NCI-H524 (cell line): ENCODE data around the gene ITCH.
"Not testable (repeated sequence)": the region's sequence is repeated elsewhere in the genome, so short reads cannot be mapped to it uniquely, and the experiment has no call there.

ENCODE experiments used
- DNase-seq, 2 experiments: peaks; one replicate each; lab custom pipeline; 2025; lab: John Stamatoyannopoulos, UW

Gene ITCH

DNA sequence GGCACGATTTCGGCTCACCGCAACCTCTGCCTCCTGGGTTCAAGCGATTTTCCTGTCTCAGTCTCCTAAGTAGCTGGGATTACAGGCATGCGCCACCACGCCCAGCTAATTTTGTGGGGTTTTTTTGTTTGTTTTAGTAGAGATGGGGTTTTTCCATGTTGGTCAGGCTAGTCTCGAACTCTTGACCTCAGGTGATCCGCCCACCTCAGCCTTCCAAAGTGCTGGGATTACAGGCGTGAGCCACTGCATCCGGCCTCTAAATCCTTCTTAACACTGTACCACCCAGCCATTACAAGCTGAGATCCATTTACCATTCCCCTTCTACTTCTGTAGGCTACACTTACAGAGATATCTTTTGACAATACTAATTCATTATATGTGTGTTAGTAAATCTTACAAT, 51.5 kb downstream of the ITCH start:
- DNase-seq: not testable (repeated sequence)

DNA sequence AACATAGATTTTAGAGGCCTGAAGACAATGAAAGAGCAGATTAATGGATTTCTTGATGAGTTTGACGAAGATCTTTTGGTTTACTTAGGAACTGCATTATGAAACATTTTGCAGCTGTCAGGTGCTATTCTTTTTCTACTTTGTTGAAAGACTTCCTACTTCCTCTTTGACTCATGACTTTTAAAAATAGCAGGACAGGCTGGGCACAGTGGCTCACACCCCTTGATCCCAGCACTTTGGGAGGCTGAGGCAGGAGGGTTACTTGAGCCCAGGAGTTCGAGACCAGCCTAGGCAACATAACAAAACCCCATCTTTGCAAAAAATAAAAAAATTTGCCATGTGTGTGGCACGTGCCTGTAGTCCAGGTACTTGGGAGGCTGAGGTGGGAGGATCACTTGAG, 52.0 kb downstream of the ITCH start:
- no peak for DNase-seq

DNA sequence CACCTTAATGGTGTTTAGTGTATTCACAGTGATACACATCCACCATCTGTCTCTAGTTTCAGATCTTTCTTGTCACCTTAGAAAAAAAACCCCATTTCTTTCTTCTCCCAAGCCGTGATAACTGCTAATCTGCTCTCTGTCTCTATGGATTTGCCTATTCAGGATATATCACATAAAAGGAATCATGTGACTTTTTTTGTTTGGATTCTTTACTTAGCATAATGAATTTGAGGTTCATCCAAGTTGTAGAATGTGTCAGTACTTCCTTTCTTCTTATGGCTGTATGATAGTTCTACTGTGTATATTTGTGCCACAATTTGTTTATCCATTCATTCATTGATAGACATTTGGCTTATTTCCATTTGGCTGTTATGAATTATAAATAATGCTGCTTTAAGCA, 57.1 kb downstream of the ITCH start:
- DNase-seq: no peak

DNA sequence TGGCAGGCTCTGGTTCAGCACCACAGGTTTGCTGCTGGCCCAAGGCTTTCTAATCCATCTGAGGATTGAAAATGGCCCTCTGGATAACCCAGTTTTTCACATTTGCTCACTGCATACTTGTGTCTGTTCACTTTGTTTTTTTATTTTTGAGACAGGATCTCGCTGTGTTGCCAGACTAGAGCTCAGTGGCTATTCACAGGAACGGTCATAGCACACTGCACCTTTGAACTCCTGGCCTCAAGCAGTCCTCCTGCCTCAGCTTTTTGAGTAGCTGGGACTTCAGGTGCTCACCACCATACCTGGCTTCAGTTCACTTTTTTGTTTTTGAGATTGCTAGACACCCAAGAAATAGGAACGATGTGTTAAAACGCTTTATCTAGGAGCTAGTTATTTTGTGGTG, 57.9 kb downstream of the ITCH start:
- no peak for DNase-seq

DNA sequence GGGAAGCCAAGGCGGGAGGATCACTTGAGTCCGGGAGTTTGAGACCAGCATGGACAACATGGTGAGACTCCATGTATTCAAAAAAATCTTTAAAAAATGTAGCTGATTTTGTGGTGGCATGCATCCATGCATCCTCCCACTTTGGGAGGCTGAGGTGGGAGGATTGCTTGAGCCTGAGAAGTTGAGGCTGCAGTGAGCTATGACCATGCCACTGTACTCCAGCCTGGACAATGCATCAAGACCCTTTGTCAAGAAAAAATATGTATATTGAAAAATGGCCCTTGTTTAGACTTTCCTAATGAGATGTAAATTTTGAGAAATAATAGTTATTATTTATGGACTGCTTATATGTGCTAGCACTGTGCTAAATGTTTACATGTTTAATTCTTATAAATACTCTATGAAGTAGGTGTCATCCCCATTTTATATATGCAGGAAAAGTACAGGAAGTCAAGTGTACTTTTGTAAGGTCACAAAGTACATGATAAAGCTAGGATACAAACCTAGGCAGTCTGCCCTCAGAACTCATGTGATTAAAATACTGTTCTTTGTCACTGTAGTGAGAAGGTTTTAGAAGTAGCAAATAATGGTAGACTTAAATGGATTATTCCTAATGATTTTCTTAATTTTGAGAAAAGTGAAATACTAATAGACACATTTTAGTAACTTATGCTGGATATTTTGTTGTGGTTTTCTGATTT, 58.8 kb downstream of the ITCH start:
- DNase-seq: no peak

DNA sequence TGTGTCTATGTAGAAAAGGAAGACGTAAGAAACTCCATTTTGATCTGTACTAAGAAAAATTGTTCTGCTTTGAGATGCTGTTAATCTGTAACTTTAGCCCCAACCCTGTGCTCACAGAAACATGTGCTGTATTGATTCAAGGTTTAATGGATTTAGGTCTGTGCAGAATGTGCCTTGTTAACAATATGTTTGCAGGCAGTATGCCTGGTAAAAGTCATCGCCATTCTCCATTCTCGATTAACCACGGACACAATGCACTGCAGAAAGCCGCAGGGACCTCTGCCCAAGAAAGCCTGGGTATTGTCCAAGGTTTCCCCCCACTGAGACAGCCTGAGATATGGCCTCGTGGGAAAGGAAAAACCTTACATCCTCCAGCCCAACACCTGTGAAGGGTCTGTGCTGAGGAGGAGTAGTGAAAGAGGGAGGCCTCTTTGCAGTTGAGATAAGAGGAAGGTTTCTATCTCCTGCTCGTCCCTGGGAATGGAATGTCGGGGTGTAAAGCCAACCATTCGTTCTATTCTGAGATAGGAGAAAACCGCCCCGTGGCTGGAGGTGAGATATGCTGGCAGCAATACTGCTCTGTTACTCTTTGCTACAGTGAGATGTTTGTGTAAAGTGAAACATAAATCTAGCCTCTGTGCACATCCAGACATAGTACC, 62.1 kb downstream of the ITCH start:
- not testable (repeated sequence) for DNase-seq

DNA sequence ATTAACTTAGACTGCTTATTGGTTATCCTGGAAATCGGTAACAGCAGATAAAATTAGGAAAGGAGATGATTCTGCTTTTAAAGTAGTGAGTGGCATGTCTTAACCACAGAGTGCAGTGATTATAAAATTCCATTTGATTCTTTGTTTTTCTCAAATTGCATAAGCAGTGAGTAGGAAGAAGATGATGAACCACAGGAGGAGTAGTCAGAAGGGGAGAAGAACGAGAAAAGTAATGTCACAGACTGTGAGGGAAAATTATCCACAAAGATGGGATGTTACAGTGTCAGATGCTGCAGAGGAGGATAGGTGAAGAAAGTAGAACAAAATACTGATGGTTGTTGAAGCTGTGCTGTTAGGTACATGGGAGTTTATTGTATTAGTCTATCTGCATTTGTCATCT, 63.0 kb downstream of the ITCH start:
- no peak for DNase-seq

DNA sequence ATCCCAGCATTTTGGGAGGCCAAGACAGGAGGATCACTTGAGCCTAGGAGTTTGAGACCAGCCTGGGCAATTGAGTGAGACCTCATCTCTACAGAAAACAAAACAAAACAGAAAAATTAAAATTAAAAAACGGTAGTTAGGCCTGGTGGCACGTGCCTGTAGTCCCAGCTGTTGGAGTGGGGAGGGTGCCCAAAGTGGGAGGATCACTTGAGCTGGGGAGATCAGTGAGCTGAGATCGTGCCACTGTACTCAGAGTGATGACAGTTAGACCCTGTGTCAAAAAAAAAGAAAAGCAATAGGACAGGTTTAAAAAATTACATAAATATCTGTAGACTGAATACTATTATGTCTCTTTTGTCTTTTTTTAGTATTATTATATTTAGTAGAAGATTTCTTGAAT, 64.3 kb downstream of the ITCH start:
- DNase-seq: no peak

DNA sequence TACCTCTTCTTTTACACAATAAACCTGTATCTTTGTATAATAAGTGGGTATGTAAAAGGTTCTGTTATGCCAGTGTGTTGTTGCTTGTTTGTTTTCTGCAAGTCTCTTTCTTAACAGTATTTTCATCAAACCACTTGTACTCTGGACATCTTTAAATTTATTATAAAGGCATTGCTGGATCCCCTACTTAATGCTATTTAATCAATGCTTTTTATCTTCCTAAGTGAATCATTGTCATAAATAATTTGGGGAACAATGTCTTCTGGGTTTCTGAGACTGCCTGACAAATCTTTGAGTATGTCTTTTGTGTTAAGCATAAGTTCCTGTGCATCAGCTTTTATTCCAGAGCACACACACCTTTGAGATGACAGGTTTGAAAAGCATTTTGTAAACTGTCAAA, 64.7 kb downstream of the ITCH start:
- DNase-seq: no peak

DNA sequence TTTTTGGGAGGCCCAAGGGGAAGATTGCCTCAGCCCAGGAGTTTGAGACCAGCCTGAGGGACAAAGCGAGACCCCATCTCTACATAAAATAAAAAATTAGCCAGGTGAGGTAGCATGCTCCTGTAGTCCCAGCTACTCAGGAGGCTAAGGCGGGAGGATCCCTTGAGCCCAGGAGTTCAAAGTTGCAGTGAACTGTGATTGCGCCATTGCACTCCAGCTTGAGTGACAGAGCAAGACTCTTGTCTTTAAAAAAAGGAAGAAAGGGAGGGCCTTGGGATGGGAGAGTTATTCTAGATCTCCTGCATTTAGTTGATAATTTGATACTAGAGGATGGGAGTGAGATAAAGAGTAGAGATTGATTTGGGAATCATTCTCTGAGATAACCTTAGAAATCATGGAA, 68.1 kb downstream of the ITCH start:
- DNase-seq: no peak

DNA sequence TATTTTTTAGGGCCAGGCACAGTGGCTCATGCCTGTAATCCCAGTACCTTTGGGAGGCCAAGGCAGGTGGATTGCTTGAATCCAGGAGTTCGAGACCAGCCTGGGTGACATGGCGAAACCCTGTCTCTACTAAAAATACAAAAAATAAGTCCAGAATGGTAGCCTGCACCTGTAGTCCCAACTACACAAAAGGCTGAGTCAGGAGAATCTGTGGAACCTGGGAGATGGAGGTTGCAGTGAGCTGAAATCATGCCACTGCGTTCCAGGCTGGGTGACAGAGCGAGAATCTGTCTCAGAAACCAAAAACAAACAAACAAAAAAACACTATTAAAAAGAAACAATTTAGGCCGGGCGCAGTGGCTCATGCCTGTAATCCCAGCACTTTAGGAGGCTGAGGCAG, 69.6 kb downstream of the ITCH start:
- not testable (repeated sequence) for DNase-seq

DNA sequence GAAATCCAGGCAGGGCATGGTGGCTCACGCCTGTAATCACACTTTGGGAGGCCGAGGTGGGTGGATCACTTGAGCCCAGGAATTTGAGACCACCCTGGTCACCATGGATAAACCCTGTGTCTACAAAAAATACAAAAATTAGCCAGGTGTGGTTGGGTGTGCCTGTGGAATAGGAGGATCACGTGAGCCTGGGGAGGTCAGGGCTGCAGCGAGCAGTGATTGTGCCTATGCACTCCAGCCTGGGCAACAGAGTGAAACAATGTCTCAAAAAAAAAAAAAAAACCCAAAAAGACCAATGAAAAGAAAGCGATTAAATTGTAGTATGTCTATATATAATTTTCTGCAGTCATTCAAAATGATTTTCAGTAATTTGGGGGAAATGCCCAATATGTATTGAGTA, 70.3 kb downstream of the ITCH start:
- no peak for DNase-seq

DNA sequence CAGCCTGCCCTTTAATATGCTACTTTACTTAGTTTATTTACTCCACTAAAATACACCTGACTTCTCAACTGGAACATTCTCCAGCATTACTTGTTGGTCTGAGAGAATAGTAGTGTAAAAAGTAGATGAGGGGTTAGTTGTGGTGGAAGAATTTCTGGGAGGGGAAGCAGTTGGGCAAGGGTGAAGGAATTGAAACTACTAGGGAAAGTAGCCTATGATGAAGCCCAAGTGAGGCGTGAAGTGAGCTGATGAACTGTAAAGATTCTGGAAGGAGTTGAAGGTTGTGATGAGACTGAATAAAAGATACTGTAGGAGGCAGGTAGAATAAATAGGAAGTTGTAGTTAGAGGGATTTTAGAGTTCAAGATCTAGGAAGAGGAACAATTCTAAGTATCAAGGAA, 72.5 kb downstream of the ITCH start:
- DNase-seq: no peak

DNA sequence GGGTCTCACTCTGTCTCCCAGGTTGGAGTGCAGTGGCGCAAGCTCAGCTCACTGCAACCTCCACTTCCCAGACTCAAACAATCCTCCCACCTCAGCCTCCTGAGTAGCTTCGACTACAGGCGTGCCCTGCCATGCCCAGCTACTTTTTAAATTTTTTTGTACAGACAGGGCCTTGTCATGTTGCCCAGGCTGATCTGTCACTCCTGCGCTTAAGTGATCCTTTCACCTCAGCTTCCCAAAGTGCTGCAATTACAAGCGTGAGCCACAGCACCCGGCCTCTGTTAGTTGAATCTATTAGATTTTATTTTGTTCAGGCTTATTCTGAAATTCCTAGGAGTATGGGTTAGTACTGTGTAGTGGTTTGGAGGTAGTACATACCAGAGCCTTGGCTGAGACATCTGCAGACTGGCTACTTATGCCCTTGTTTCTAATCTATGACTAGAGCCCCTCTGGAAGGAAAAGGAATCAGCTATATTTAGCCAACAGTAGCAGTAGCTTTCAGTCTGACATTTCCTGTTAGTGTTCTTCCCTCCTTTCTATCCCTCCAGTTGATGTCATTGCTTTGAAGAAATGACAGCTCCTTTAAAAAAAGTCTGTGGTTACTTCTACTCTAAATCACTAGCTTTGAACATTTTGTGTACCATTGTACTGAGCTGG, 74.4 kb downstream of the ITCH start:
- peak in 1 of 2 experiments; percentile 7 for DNase-seq

DNA sequence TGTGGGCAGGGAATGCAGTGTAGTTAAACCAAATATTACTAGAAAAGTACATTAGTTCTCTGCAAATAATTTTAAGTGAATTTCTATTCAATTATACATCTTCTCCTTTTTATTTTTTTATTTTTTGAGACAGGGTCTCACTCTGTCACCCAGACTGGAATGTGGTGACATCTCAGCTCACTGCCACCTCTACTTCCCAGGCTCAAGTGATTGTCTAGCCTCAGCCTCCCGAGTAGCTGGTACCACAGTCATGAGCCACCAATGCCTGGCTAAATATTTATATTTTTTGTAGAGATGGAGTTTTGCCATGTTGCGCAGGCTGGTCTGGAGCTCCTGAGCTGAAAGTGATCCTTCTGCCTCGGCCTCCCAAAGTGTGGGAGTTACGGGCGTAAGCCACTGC, 76.1 kb downstream of the ITCH start:
- DNase-seq: no peak

DNA sequence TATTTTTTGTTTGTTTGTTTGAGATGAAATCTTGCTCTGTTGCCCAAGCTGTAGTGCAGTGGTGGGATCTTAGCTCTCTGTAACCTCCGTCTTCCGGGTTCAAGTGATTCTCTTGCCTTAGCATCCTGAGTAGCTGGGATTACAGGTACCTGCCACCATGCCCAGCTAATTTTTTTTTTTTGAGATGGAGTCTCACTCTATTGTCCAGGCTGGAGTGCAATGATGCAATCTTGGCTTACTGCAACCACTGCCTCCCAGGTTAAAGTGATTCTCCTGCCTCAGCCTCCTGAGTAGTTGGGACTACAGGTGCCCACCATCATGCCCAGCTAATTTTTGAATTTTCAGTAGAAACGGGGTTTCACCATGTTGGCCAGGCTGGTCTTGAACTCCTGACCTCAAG, 78.3 kb downstream of the ITCH start:
- DNase-seq: not testable (repeated sequence)

DNA sequence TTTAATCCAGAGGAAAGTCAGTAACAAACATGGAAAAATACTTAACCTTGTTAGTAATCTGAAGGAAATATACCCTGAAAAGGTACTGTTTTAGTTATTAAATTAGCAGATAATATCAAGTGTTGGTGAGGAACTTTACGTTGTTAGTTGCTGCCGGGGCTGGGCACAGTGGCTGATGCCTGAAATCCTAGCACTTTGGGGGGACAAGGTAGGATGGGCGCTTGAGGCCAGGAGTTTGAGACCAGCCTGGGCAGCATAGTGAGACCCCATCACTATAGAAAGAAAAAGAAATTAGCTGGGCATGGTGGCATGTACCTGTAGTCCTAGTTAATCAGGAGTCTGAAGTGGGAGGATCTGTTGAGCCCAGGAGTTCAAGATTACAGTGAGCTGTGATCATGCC, 80.5 kb downstream of the ITCH start:
- DNase-seq: no peak

DNA sequence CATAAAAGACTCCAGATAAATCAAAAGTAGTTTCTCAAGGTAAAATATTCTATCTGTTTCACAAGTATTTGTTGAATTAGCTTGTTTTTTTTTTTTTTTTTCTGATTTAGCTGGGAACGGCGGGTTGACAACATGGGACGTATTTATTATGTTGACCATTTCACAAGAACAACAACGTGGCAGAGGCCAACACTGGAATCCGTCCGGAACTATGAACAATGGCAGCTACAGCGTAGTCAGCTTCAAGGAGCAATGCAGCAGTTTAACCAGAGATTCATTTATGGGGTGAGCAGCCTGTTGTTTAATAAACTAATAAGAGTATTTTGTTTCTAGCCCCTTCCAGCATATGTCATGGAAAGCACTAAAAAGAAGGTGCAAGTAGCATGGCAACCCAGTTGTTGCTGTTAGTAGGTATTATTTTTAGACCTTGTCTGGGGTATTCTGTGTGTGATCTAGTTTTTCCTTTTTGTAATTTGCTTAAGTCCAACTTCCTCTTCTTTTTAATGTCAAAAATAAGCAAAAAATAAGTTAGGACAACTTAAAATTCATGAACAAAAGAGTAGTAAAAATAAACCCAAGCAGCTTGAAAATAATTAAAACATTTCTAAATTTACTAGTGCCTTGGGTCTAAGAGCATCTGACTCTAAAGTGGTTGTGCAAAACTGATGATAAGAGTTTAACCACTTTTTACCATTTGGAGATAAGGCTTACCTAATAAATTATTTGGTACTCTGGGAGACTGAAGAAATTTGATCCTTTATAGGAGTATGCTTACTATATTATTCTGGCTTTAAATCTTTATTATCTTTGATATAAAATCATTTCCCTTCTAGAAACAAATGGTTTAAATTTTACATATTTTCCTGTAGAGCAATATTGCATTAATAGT, 82.3 kb downstream of the ITCH start:
- no peak for DNase-seq

DNA sequence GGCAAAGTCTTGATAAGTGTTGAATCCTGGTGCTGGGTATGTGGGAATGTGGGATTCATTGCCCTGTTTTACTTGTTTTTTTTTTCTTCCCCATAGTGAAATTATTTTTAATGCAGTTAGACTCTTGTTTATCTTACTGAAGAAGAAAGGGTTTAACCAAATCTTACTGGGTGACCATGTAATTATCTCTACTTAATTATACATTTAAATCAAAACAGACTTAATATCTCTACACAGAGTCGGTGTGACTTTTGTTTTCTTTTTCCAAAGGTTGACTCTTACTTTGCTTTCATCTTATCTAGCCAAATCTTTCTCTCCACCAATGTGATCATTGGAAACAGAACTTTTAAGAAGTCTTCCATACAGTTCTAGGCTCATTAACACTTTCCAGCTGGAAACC, 85.4 kb downstream of the ITCH start:
- DNase-seq: no peak

DNA sequence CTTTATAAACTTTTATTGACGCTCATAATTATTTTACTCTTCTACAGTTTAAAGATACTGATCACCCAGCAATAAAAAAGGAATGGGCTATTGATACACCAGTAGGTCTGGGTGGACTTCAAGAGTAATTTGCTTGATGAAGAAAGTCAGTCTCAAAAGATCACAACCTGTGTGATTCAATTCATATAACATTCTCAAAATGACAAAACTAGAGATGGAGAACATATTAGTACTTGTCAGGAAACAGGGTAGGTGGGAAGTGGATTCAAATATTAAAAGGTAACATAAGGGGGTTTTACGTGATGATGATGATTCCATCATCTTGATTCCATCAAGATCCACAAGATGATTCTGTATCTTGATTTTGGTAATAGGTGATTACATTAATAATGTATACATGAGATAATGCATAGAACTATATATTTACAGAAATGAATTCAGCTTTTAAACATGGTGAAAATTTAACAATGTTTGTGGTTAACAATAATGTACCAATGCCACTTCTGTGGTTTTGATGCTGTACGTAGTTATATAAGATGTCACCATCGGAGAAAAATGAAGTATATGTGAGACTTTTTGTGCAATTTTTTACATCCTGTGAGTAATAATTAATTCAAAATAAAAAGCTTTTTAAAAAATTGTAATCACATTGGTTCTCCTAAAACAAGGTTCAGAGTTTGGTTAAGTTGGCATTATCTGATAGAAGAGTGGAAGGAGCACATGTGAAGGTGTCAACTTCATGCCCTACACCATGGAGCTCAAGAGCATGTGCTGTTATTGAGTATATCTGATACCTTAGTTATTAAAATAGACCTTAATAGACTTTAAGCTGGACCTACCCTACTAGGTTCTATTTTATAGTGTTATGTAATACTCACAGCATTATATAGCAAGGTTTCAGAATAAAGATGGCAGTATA, 86.9 kb downstream of the ITCH start:
- no peak for DNase-seq

DNA sequence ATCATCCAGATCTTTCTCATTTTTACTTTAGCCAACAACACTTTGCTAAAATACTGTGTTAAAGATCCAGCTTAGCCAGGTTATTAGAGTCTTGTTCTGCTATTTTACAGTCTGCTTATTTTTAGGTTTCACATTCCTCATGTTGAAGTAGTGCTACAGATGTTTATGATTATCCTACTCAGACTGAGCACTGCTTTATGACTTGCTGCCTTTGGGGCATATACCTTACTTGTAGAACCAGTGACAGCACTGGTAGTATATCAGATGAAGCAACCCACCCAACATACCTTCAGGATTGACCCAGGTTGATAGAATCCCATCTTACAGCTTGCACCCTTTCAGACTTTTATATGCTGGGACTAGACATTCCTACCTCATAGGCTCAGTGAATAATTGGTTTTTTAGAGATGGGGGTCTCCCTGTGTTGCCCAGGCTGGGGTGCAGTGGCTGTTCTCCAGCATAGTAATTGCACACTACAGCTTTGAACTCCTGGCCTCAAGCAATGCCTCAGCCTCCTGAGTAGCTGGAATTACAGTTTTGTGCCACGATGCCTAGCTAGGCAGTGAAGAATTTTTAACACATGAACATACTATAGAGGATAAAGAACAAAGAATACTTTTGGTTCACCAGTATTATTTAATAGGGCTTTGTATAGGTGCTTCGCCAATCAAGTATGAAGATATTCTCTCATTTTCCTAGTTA, 89.4 kb downstream of the ITCH start:
- DNase-seq: no peak
